Measurements from ENCODE around the gene C1QTNF8. TPM values are rescaled to one million over a fixed set of nuclear protein-coding genes. Genes with fewer than 3 reads are reported as not detected.

Gene C1QTNF8
- total and polyA plus RNA-seq, 2 of the 8 experiments (the other 6 are each of a cell fraction or from before 2014, with no cell fraction given), result not detected

DNA sequence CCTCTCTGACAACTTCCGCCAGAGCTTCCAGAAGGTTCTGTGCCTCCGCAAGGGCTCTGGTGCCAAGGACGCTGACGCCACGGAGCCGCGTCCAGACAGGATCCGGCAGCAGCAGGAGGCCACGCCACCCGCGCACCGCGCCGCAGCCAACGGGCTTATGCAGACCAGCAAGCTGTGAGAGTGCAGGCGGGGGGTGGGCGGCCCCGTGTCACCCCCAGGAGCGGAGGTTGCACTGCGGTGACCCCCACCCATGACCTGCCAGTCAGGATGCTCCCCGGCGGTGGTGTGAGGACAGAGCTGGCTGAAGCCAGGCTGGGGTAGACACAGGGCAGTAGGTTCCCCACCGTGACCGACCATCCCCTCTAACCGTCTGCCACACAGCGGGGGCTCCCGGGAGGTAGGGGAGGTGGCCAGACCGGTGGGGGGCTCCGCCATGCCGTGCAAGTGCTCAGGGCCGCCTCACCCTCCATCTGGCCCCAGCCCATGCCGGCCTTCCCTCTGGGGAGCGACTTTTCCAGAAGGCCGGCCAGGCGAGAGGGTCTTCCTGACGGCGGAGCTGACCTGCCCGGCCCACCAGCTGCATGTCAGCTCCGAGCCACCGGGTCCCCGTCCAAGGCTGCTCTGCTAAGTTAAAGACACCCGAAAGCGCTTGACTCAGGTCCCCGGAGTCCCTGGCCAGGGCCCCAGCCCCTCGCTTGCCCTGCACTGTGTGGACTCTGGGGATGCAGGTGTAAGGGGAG lies 16.1 kb downstream of the C1QTNF8 start:
- Histone ChIP-seq H3K36me3 (ENCODE audit: control insufficient read depth in 2 of 4, insufficient read depth in 4 of 4, low read length in 3 of 4) (no peaks in the 10 kb centered on the region), H3K4me3 (ENCODE audit: extremely low read depth in 1 of 4, insufficient read depth in 2 of 4, low read depth in 3 of 4, low read length in 4 of 4) (no peak overlapping the region), H4K5ac (ENCODE audit: insufficient read length, low read depth, low read length) (no peak overlapping the region), H2AFZ (ENCODE audit: low read length) (no peak overlapping the region), H4K91ac (replicated peaks; ENCODE audit: insufficient read length, low read length) (no peak overlapping the region), H4K20me1 (replicated peaks in 1 of 2; ENCODE audit: control insufficient read depth in 1 of 2, insufficient read depth in 2 of 2, low read length in 2 of 2) (peaks cover 0 to 2% of the 10 kb centered on the region in 2 experiments), H2BK15ac (ENCODE audit: low read length) (no peak overlapping the region), H2AK5ac (ENCODE audit: low read depth, low read length) (no peak overlapping the region), H3K79me2 (ENCODE audit: control insufficient read depth in 1 of 2, insufficient read depth in 2 of 2, low read length in 2 of 2) (no peaks in the 10 kb centered on the region), H3K27me3 (replicated peaks in 1 of 4; ENCODE audit: control insufficient read depth in 3 of 4, extremely low read depth in 1 of 4, insufficient read depth in 3 of 4, low read length in 3 of 4) (no peaks in the 10 kb centered on the region; a peak in 1 of 7 replicates), H3K9me3 (ENCODE audit: insufficient read depth in 2 of 2, low read depth in 1 of 2, low read length in 1 of 2) (peaks cover 3 to 6% of the 10 kb centered on the region in 2 experiments; a peak in 3 of 4 replicates), H2BK5ac (ENCODE audit: low read depth, low read length) (no peak overlapping the region), H3K4me2 (ENCODE audit: insufficient read depth in 1 of 2, low read depth in 2 of 2, low read length in 2 of 2) (no peak overlapping the region), H2BK12ac (ENCODE audit: low read depth, low read length) (no peak overlapping the region), H4K8ac (ENCODE audit: extremely low read depth, insufficient read depth, low read length) (no peak overlapping the region), H3K14ac (ENCODE audit: insufficient read length) (no peak overlapping the region), H3K23me2 (ENCODE audit: low read depth, low read length) (no peaks in the 10 kb centered on the region), H2BK20ac (ENCODE audit: low read length) (no peak overlapping the region), H3K23ac (ENCODE audit: insufficient read length) (no peak overlapping the region), H3K56ac (replicated peaks; ENCODE audit: insufficient read length, low read depth, low read length) (no peak overlapping the region), H2BK120ac (replicated peaks; ENCODE audit: low read depth, low read length) (no peak overlapping the region), H3K4me1 (replicated peaks in 1 of 4; ENCODE audit: control insufficient read depth in 3 of 4, insufficient read depth in 4 of 4, low read length in 3 of 4) (no peaks in the 10 kb centered on the region; a peak in 2 of 7 replicates), H3K9ac (replicated peaks in 1 of 4; ENCODE audit: extremely low read depth in 1 of 4, low read depth in 3 of 4, low read length in 3 of 4) (no peak overlapping the region), H3K4ac (replicated peaks; ENCODE audit: insufficient read length, low read depth, low read length) (no peak overlapping the region), H3K18ac (ENCODE audit: extremely low read depth, low read length) (no peak overlapping the region), H3K79me1 (ENCODE audit: low read depth, low read length) (no peaks in the 10 kb centered on the region), H3K27ac (ENCODE audit: low read depth, low read length) (no peak overlapping the region)
- WGBS, 2 experiments (ENCODE audit: extremely low coverage in 1 of 2, insufficient coverage in 1 of 2, insufficient read length in 1 of 2, insufficient replicate concordance in 2 of 2, low coverage in 1 of 2, low lambda C conversion rate in 2 of 2, missing lambda C conversion rate in 1 of 2), result 88% methylated on average over 38 of the region's 45 CpGs; no CpG with 5 or more reads in 1 of the 2 experiments
- ChIA-PET CTCF (ENCODE audit: partially characterized antibody) (interaction anchor here (1.3 kb wide), 1 partner anchor 23 kb away, joined by 3 read pairs; no protein-coding TSS in a partner anchor), POLR2A (ENCODE audit: partially characterized antibody) (no interaction called here)
- no peak for FAIRE-seq
- TF ChIP-seq SIRT6 (IDR thresholded peaks at IDR 0.05; ENCODE audit: low read length), result no peak
- no peak for TF ChIP-seq YY1 (IDR thresholded peaks at IDR 0.05; ENCODE audit: low read depth, low read length)
- no peak for TF ChIP-seq JUN (IDR thresholded peaks at IDR 0.05; ENCODE audit: low read depth, low read length)
- no peak for TF ChIP-seq POLR2A (IDR thresholded peaks at IDR 0.05; ENCODE audit: control extremely low read depth in 1 of 2, low read depth in 2 of 2, low read length in 2 of 2)
- no peak for TF ChIP-seq CEBPB (IDR thresholded peaks at IDR 0.05; ENCODE audit: low read depth, low read length)
- TF ChIP-seq ASH2L (IDR thresholded peaks at IDR 0.05; ENCODE audit: low read length), result no peak
- TF ChIP-seq SAP30 (IDR thresholded peaks at IDR 0.05; ENCODE audit: insufficient read depth, insufficient replicate concordance, low read length), result no peak
- TF ChIP-seq CHD2 (IDR thresholded peaks at IDR 0.05; ENCODE audit: low read length), result no peak
- no peak for TF ChIP-seq TBP (IDR thresholded peaks at IDR 0.05; ENCODE audit: low read depth, low read length)
- no peak for TF ChIP-seq ATF3 (IDR thresholded peaks at IDR 0.05; ENCODE audit: insufficient read depth, low read depth, low read length)
- no peak for TF ChIP-seq SIX5 (IDR thresholded peaks at IDR 0.05; ENCODE audit: low read depth, low read length)
- no peak for TF ChIP-seq HDAC6 (IDR thresholded peaks at IDR 0.05; ENCODE audit: low read depth, low read length)
- DNase-seq (ENCODE audit: low read depth in 1 of 2, low spot score in 2 of 2), result no peak

Measured in H1 (cell line).